ENCODE results near the gene HOXB2. TPM values are rescaled to one million over a fixed set of nuclear protein-coding genes. Genes with fewer than 3 reads are reported as not detected.

Gene HOXB2
- total RNA-seq, 1 experiment from 2014 or later: not detected

DNA sequence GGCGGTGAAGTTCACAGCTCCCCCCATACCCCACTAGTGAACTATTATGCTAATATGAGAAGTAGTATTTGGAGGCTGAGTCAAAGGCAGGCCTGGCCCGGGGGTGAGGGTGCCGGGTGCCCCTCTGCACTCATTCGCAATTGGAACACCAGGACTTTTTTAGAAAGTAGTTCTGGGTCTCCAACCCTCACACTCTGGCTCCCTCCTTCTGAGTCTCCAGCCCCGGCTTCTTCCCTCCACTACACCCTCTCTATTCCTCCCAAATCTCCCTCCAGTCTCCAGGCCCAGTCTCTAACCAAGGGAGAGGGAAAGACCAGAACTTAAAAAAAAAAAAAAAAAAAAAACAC lies 11.3 kb upstream of the HOXB2 start:
- Histone ChIP-seq H4K91ac (ENCODE audit: insufficient read length, low read depth, low read length) (no peak overlapping the region), H3K9me3 (ENCODE audit: control insufficient read depth, low read depth, low read length) (no peaks in the 10 kb centered on the region), H3K4me1 (ENCODE audit: insufficient read depth, low read length) (no peaks in the 10 kb centered on the region), H3K4me2 (ENCODE audit: insufficient read depth, insufficient read length, low read length) (no peak overlapping the region), H3T11ph (ENCODE audit: low read length) (no peak overlapping the region), H3K14ac (ENCODE audit: insufficient read depth, low read length) (no peak overlapping the region), H3K4ac (ENCODE audit: low read depth, low read length) (no peak overlapping the region), H2BK15ac (ENCODE audit: low read depth, low read length) (no peak overlapping the region), H2AK5ac (ENCODE audit: insufficient read length, low read length) (no peak overlapping the region), H3K79me2 (ENCODE audit: insufficient read depth, low read length) (no peaks in the 10 kb centered on the region), H2BK120ac (ENCODE audit: low read depth, low read length, poor library complexity, severe bottlenecking) (no peak overlapping the region), H3K27me3 (ENCODE audit: insufficient read depth, low read length) (peaks cover 96% of the 10 kb centered on the region), H2BK20ac (ENCODE audit: low read depth, low read length, poor library complexity, severe bottlenecking) (no peak overlapping the region), H3K9ac (ENCODE audit: extremely low read depth, insufficient read length, low read length) (no peak overlapping the region), H4K8ac (replicated peaks; ENCODE audit: insufficient read length, low read depth, low read length) (no peak overlapping the region), H2BK12ac (ENCODE audit: insufficient read length, low read depth, low read length) (no peak overlapping the region), H3K18ac (ENCODE audit: insufficient read length, low read depth, low read length) (no peak overlapping the region), H3K23me2 (ENCODE audit: insufficient read length, low read depth, low read length, poor library complexity, severe bottlenecking) (no peaks in the 10 kb centered on the region), H4K5ac (ENCODE audit: insufficient read length, low read depth, low read length) (no peak overlapping the region), H4K20me1 (ENCODE audit: control insufficient read depth, insufficient read depth, insufficient read length) (peaks cover 3% of the 10 kb centered on the region), H3K79me1 (ENCODE audit: insufficient read depth, low read depth, low read length, poor library complexity, severe bottlenecking) (no peaks in the 10 kb centered on the region), H3K56ac (ENCODE audit: insufficient read length, low read depth, low read length) (no peak overlapping the region), H2AFZ (ENCODE audit: low read length) (no peak overlapping the region), H3K27ac (ENCODE audit: insufficient read length, low read depth, low read length) (no peak overlapping the region), H2BK5ac (ENCODE audit: insufficient read length, low read length) (no peak overlapping the region), H3K23ac (ENCODE audit: insufficient read length, low read depth, low read length) (no peak overlapping the region)
- H3K27me3 Mint-ChIP-seq (ENCODE audit: low read depth): peaks cover 99% of the 10 kb centered on the region
- peaks cover 9 to 25% of the 10 kb centered on the region in 2 experiments for H3K4me1 Mint-ChIP-seq
- WGBS (ENCODE audit: extremely low coverage, insufficient read length, low lambda C conversion rate): no CpG with 5 or more reads among the region's 5 CpGs
- peaks cover 0 to 2% (median 0%) of the 10 kb centered on the region in 3 experiments; a peak in 1 of 7 replicates for H3K36me3 Mint-ChIP-seq (ENCODE audit: insufficient read depth in 1 of 3, low read depth in 3 of 3)
- no peak overlapping the region for H3K4me3 Mint-ChIP-seq
- no peak overlapping the region for H3K27ac Mint-ChIP-seq
- DNase-seq: no peak
- TF ChIP-seq, protein P1, sequence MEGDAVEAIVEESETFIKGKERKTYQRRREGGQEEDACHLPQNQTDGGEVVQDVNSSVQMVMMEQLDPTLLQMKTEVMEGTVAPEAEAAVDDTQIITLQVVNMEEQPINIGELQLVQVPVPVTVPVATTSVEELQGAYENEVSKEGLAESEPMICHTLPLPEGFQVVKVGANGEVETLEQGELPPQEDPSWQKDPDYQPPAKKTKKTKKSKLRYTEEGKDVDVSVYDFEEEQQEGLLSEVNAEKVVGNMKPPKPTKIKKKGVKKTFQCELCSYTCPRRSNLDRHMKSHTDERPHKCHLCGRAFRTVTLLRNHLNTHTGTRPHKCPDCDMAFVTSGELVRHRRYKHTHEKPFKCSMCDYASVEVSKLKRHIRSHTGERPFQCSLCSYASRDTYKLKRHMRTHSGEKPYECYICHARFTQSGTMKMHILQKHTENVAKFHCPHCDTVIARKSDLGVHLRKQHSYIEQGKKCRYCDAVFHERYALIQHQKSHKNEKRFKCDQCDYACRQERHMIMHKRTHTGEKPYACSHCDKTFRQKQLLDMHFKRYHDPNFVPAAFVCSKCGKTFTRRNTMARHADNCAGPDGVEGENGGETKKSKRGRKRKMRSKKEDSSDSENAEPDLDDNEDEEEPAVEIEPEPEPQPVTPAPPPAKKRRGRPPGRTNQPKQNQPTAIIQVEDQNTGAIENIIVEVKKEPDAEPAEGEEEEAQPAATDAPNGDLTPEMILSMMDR (conservative IDR thresholded peaks at IDR 0.05): no peak
- peaks cover 9 to 10% of the 10 kb centered on the region in 2 experiments; a peak in 4 of 5 replicates for H3K9me3 Mint-ChIP-seq
